Glomerular endothelial cell (primary cell): Measurements from ENCODE around the gene PSMD13. TPM values are rescaled to one million over a fixed set of nuclear protein-coding genes. Genes with fewer than 3 reads are reported as not detected.
"Not testable (repeated sequence)": the region's sequence is repeated elsewhere in the genome, so short reads cannot be mapped to it uniquely, and the experiment has no call there.

Experiments used
- DNase-seq: peaks from one replicate; pipeline ENCODE4 v3.0.0-alpha.2; 2011; ENCODE audit warnings: low read depth, low spot score; ENCODE audit errors: extremely low read depth
- total RNA-seq: library from RNA; depleted of rRNA; stranded (reverse); fragments of >200 nt; gene quantifications from 2 replicates; pipeline ENCODE4 v1.2.3, GENCODE V29; 2015

PSMD13 gene
- total RNA-seq, 1 donor from 2014 or later, result 176 TPM

DNA sequence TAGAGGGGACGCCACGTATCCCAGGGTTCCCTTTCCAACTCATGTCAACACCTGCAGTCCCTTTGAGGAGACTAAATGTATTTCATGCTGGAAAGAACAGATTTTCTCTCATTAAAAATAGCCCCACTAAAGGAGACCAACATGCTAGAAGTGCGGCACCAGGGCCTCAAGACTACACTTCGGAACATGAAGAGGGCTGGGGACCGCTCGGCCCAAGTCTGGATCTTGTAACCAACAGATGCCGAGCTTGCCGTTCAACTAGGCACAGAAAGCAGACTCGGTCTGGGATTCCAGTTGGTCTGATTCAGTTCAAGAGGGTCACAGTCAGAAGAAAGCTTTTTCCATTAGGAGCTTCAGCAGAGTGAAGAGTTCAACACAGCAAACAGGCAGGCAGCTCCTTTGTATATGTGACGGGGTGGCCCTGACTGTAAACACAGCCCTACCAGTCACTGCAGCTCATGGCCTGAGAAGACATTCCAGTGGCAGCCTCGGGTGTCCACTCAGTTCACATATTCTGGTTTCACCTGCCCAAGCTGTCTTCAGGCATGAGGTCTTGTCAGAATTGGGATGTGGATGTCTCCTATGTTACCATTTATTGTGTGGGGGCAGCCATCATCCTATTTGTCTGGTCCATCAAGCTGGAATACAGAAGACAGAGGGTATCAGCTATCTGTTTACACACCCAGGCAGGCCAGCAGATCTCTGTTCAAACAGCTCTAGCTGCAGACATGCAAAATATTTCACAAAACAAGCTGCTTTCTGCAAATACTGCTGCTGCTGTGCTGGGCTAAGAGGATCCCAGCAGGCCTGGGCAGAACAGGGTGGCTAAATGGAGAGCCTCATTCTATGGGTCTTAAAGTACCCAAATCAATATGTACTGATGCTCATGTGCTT, 20.4 kb upstream of the PSMD13 start:
- DNase-seq, result no peak

DNA sequence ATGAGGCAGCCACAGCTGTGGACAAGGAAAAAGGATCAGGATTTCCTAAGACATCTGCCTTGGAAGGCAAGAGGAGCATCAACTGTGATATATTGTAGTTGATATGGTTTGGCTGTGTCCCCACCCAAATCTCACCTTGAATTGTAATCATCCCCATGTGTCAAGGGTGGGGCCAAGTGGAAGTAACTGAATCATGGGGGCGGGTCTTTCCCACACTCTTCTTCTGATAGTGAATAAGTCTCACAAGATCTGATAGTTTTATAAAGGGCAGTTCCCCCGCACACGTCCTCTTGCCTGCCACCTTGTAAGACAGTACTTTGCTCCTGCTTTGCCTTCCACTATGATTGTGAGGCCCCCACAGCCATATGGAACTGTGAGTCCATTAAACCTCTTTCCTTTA, 19.1 kb upstream of the PSMD13 start:
- DNase-seq, result no peak

DNA sequence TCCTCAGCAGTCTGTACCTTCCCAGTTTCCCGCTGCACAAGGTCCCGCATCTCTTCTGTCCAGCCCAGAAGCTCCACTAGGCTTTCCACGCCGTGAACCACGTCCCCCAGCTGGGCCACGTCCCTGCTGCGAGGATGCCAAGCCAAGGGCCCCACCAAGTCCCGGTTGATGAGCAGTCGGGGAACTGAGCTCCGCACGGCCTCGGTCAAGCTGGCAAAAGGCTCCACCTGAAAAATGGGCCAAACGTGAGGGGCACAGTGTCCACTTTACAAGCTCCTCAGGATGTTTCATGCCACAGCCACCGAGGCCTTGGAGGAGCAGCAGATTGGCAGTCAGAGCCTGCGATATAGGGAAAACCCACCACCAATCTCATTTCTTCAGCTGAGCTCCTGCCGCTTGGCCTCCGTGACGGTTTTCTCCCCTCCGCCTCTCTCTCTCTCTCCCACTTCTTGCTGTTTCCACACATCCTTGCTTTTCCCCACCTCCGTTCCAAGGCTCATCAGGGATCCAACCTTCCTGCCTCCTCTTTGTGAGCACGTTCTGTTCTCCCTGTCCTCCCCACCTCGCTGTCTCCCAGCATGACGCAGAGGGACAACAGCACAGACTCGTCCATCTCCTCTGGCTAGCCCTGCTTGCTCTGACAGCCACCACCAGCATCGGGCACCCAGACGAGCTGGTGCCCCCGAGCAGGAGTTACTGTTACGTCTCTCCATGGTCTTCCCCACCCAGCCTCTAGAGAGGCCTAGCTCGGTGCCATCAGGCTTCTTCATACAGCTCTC, 17.8 kb upstream of the PSMD13 start:
- DNase-seq, result no peak

GRCh38 chr11:220641-221215, 16.0 kb upstream of the PSMD13 start:
- not testable (repeated sequence) for DNase-seq

- DNase-seq, result no peak
Measured at GRCh38 chr11:221539-221938, 15.2 kb upstream of the PSMD13 start.

- no peak for DNase-seq
Measured at GRCh38 chr11:221998-222789, 14.6 kb upstream of the PSMD13 start.

DNA sequence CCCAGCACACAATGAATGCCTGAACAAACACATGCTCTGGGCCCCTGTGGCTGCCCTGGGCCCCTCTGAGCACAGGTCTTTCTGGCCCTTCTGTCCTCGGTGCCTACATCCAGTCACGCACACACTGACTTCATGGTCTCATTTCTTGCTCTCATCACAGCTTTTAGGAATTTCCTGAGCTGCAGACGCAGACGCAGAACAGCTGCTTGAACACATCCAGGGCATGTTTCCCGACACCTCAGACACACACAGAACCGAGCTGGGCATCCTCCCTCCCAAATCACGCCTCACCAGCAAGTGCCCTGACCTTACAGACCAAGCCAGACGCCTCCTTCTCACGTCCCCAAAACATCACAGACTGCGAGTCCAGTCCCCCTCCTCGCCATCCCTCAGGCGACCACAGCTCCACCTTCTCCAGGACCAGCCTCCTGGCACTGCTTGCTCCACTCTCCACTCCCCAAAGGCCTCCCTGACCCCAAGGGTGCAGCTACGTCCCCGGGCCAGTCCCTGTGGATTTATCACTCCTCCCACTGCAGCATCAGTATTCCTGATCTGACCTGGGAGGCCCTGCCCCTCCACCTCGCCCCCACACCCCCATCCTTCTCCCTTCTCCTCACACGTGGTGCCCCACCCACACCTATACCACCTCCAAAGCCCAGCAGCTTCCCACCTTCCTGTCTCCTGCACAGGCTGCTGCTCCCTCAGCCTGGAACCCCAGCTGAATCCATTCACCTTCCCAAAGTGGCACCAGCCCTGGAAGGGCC, 13.6 kb upstream of the PSMD13 start:
- no peak for DNase-seq

DNA sequence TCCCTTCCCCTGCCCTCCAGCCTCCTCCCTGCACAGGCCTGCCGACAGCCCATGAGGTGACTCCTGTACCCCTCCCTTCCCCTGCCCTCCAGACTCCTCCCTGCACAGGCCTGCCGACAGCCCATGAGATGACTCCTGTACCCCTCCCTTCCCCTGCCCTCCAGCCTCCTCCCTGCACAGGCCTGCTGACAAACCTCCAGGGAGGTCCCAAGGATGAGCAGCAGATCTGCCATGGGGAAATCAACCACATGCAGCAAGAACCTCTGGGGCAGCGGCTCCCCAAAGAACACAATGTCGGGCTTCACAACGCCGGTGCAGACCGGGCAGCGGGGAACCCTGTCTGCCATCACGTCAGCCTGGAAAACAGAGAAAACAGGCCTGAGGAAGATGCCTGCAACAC, 12.9 kb upstream of the PSMD13 start:
- DNase-seq, result no peak

DNA sequence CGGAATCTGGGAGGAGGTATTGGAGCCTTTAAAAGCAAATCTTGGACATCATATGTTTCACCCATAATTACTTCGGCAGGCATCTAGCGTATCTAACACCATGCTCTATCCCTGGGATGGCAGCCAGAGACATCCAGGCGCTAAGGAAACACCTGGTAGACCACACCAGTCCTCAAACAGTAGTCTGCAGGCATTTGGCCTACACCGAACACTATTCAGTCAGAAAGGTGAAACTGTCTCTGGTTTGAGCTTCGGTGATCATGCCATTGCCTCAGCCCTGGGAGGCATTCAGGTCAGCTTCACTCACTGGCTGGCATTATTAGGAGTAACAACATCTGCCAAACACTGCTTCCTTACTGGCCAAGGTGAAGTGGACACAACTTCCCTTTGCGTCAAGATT, 12.4 kb upstream of the PSMD13 start:
- DNase-seq, result no peak

DNA sequence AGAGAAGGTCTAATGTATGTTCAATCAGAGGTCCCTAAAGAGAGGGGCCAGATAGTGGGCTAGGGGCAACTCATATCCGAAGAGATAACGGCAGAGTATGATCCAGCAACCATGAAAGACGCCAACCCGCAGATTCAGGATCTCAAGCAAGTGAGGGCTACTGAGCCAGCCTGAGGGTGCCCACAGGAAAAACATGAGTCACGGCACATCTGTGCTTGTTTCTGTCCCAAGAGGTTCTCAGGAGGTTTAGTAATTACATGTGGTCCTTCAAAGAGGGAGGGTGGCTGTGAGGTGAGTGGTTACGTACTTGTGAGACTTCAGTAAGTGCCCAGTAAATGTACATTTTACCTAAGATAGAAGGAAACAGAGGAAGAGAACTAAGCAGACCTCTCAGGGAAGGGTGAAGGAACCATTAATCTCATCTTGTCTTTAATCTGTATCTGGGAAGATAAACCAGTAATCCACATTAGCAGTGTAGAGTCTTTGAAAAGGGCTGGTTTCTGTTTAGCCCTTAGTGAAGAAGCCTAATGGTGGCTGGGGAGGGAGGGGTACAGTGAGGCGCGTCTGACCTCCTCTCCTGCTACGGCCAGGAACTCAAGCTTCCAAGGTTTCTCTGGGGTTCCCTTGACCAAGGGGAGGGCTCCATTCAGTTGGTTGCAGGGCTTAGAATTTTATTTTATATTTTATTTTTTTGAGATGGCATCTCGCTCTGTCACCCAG, 10.9 kb upstream of the PSMD13 start:
- DNase-seq, result no peak

DNA sequence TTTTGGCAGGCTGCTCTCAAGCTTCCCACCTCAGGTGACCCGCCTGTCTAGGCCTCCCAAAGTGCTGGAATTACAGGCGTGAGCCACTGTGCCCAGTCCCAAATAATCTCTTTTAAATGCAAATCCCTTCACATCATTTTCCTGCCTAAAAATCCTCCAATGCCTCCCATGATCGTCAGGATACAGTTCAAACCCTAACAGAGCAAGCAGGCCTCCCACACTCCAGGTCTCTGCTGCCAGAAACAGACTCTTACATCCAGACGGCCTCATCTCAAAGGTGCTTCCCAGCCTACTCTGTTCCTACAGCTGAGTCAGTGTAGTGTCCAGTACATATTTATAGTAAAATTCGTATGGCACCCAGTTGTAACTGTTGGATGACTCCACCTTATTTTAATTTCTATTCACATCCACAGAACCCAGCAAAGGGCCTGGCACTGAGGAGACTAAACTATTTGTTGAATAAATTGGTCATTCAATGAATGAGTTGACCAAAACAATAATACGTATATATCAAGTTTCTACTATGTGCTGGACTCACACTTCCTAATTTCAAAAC, 8.9 kb upstream of the PSMD13 start:
- no peak for DNase-seq

GRCh38 chr11:230431-230830, 6.3 kb upstream of the PSMD13 start:
- DNase-seq, result no peak

GRCh38 chr11:232783-233565, 3.8 kb upstream of the PSMD13 start:
- DNase-seq, result no peak

- DNase-seq, result no peak
Measured at GRCh38 chr11:235180-235579, 1.6 kb upstream of the PSMD13 start.

GRCh38 chr11:235609-235996, 1.2 kb upstream of the PSMD13 start:
- DNase-seq, result no peak

- no peak for DNase-seq
Measured at GRCh38 chr11:235997-236773, 591 bp upstream of the PSMD13 start, which contains the start of gene SIRT3. Gene SIRT3 (minus strand): TSS chr11:236342. CDS start chr11:236328, 14 bp downstream.

GRCh38 chr11:238346-238745, 1.6 kb downstream of the PSMD13 start:
- DNase-seq, result not testable (repeated sequence)
